ENCODE data around the gene MBNL3. TPM values are rescaled to one million over a fixed set of nuclear protein-coding genes. Genes with fewer than 3 reads are reported as not detected.

Gene MBNL3
- total and polyA plus RNA-seq, 9 of the 15 experiments (the other 6 are each of a cell fraction or from before 2014, with no cell fraction given): under 0.01 to 0.25 (median 0.16) TPM

GRCh38 chrX:132452911-132453550 lies 35.8 kb downstream of the MBNL3 start:
- Histone ChIP-seq H2AFZ (ENCODE audit: low read depth, low read length) (no peak overlapping the region), H3K27ac (ENCODE audit: extremely low read depth, low read depth, low read length) (no peak overlapping the region), H3K4me3 (no peak overlapping the region), H3K27me3 (ENCODE audit: control insufficient read depth in 2 of 2, insufficient read depth in 2 of 2, low read length in 2 of 2) (no peaks in the 10 kb centered on the region), H3K4me1 (replicated peaks in 1 of 2; ENCODE audit: control insufficient read depth in 2 of 2, insufficient read depth in 2 of 2, low read length in 2 of 2) (no peaks in the 10 kb centered on the region; a peak in 1 of 5 replicates), H3K9ac (ENCODE audit: insufficient read depth in 1 of 2, low read depth in 2 of 2, low read length in 2 of 2) (no peak overlapping the region), H3K9me3 (replicated peaks; ENCODE audit: control insufficient read depth, insufficient read depth, low read depth, low read length) (no peaks in the 10 kb centered on the region), H3K36me3 (ENCODE audit: control insufficient read depth, insufficient read depth, low read length) (no peaks in the 10 kb centered on the region), H3K4me2 (ENCODE audit: insufficient read depth, low read length) (no peak overlapping the region), H3K79me2 (ENCODE audit: control insufficient read depth, insufficient read depth, low read length) (no peaks in the 10 kb centered on the region), H4K20me1 (replicated peaks; ENCODE audit: control insufficient read depth, insufficient read depth, low read length) (no peaks in the 10 kb centered on the region), H3K9me1 (ENCODE audit: control insufficient read depth, insufficient read depth, low read length) (no peaks in the 10 kb centered on the region)
- FAIRE-seq: no peak
- BruUV-seq (replicated peaks): no TSS peak
- 0% methylated on average over 5 of the region's 5 CpGs for WGBS (ENCODE audit: insufficient coverage, low coverage, missing lambda C conversion rate)
- ChIA-PET POLR2A (interaction anchor here (0.7 kb wide), 1 partner anchor 49 kb away, joined by 3 read pairs; no protein-coding TSS in a partner anchor), CTCF (ENCODE audit: low intra/inter-chr PET ratio) (no interaction called here)
- intact Hi-C loops (cut with micrococcal nuclease): no loop called here
- in situ Hi-C loops (cut with MboI): loop anchor here (25.0 kb wide), 1 partner anchor 616 kb away; no protein-coding TSS in a partner anchor
- no peak for ATAC-seq
- TF ChIP-seq ID3 (CRISPR knock-in tag; IDR thresholded peaks at IDR 0.05): no peak
- TF ChIP-seq ID3 (tag; IDR thresholded peaks at IDR 0.05): no peak
- no peak for TF ChIP-seq NR4A1 (CRISPR knock-in tag; IDR thresholded peaks at IDR 0.05)
- no peak for TF ChIP-seq NR4A1 (tag; IDR thresholded peaks at IDR 0.05)
- no peak for TF ChIP-seq MBD2 (IDR thresholded peaks at IDR 0.05; ENCODE audit: borderline replicate concordance, low read depth)
- no peak for TF ChIP-seq ESRRB (CRISPR knock-in tag; IDR thresholded peaks at IDR 0.05; ENCODE audit: borderline replicate concordance)
- DNase-seq (ENCODE audit: extremely low read depth in 1 of 4, low spot score in 3 of 4): no peak
